SU-DHL-6 (cell line): ENCODE results near the gene SOX6.

ENCODE experiments used
- H2AFZ ChIP-seq: fragments of 200-600 bp; sonication (generic); 2 replicates; pipeline ENCODE4 v1.6.1; 2014; ENCODE audit warnings: low read depth, mild to moderate bottlenecking, moderate library complexity, mixed read lengths, antibody characterized with exemption, low read length; ENCODE audit not compliant: severe bottlenecking
- H3F3A ChIP-seq: fragments of 200-600 bp; shearing (Covaris generic); 2 replicates; pipeline ENCODE4 v1.6.0; 2016; ENCODE audit warnings: antibody characterized with exemption, mild to moderate bottlenecking; ENCODE audit not compliant: insufficient read depth
- H3K27ac ChIP-seq: fragments of 200-600 bp; sonication (generic); 2 replicates; pipeline ENCODE4 v1.5.1; 2016; ENCODE audit warnings: low read depth, mild to moderate bottlenecking, low read length, moderate library complexity, mixed read lengths
- H3K27me3 ChIP-seq: fragments of 200-600 bp; sonication (generic), shearing (Covaris generic); 2 replicates; pipeline ENCODE4 v1.6.0; 2014; ENCODE audit warnings: mild to moderate bottlenecking, low read length
- H3K36me3 ChIP-seq: fragments of 200-600 bp; sonication (generic); 2 replicates; pipeline ENCODE4 v1.6.1; 2014; ENCODE audit warnings: mild to moderate bottlenecking, low read length, mixed read lengths
- H3K4me2 ChIP-seq: fragments of 300-600, 200-600 bp; shearing (Covaris generic), sonication (generic); 2 replicates; pipeline ENCODE4 v1.6.0; 2014; ENCODE audit warnings: low read length, low read depth, mild to moderate bottlenecking; ENCODE audit not compliant: poor library complexity, severe bottlenecking
- H3K4me3 ChIP-seq: fragments of 200-600 bp; sonication (generic); 2 replicates; pipeline ENCODE4 v1.5.1; 2014; ENCODE audit warnings: antibody characterized with exemption, low read length, mild to moderate bottlenecking, mixed read lengths; ENCODE audit not compliant: insufficient read depth, poor library complexity, severe bottlenecking
- H3K79me2 ChIP-seq: fragments of 200-600 bp; sonication (generic); 2 replicates; pipeline ENCODE4 v1.6.1; 2014; ENCODE audit warnings: mild to moderate bottlenecking, low read length, moderate library complexity; ENCODE audit not compliant: insufficient read depth
- H3K9ac ChIP-seq: fragments of 200-600 bp; sonication (generic); 2 replicates; pipeline ENCODE4 v1.7.0; 2014; ENCODE audit warnings: mild to moderate bottlenecking, low read length
- H3K9me2 ChIP-seq: fragments of 200-600 bp; sonication (generic); replicated peaks from 2 replicates; pipeline ENCODE4 v1.6.1; 2014; ENCODE audit warnings: low read length; ENCODE audit not compliant: insufficient read depth
- H3K9me3 ChIP-seq: fragments of 200-600 bp; sonication (generic); 2 replicates; pipeline ENCODE4 v1.6.1; 2014; ENCODE audit warnings: low read length, mixed read lengths; ENCODE audit not compliant: insufficient read depth
- H4K20me1 ChIP-seq: fragments of 200-600 bp; sonication (generic); 2 replicates; pipeline ENCODE4 v1.6.1; 2014; ENCODE audit warnings: low read depth, mild to moderate bottlenecking, antibody characterized with exemption, low read length, moderate library complexity, mixed read lengths
- CTCF ChIP-seq: fragments of 200-600 bp; sonication (generic); IDR thresholded peaks from one replicate; pipeline ENCODE4 v1.5.1; 2017; ENCODE audit warnings: antibody characterized with exemption, mild to moderate bottlenecking, low read length, moderate library complexity; ENCODE audit not compliant: insufficient read depth, poor library complexity, severe bottlenecking
- EZH2phosphoT487 ChIP-seq: fragments of 200-600 bp; sonication (generic), shearing (Covaris generic); conservative IDR thresholded peaks from 2 replicates; pipeline ENCODE4 v1.6.1; 2018; ENCODE audit warnings: mild to moderate bottlenecking, antibody characterized with exemption, low read length, moderate library complexity, mixed read lengths

The SOX6 gene

GRCh38 chr11:16321148-16321547 is 35.2 kb downstream of the SOX6 start:
- no peak for TF ChIP-seq EZH2phosphoT487
- no peak for TF ChIP-seq CTCF
- no peak overlapping the region for H3K9ac ChIP-seq

DNA sequence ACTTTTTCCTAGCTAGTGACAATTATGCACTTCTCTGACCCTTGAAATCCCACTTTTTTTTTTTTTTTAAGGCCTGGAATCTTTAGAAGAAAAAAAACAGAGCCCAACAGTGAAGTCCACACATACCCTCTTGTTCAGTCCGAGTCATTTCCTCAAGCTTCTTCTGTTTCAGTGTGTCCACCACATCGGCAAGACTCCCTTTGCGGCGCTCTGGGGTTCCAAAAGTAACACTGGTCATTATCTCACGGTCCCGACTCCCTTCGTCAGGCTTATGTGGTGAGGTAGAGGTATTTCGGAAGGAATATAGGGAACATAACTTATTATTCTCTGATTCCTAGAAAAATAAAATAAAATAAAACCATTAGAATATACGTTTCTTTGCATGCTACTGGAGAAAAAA is 38.0 kb downstream of the SOX6 start:
- H3K27ac ChIP-seq: no peak overlapping the region
- no peak overlapping the region for H3K9ac ChIP-seq
- no peaks in the 10 kb centered on the region for H3F3A ChIP-seq
- H3K36me3 ChIP-seq: no peaks in the 10 kb centered on the region
- H3K9me2 ChIP-seq: no peaks in the 10 kb centered on the region
- H3K79me2 ChIP-seq: no peaks in the 10 kb centered on the region
- H3K9me3 ChIP-seq: no peaks in the 10 kb centered on the region
- H3K4me2 ChIP-seq: no peak overlapping the region
- no peak overlapping the region for H3K4me3 ChIP-seq
- H2AFZ ChIP-seq: no peak overlapping the region
- H4K20me1 ChIP-seq: no peaks in the 10 kb centered on the region
- TF ChIP-seq CTCF: no peak
- TF ChIP-seq EZH2phosphoT487: no peak
- H3K27me3 ChIP-seq: no peaks in the 10 kb centered on the region

More at GRCh38 chr11:16321148-16321547, 35.2 kb downstream of the SOX6 start:
- no peaks in the 10 kb centered on the region for H3K36me3 ChIP-seq
- H3K27me3 ChIP-seq: no peaks in the 10 kb centered on the region
- H3K4me3 ChIP-seq: no peak overlapping the region
- H3K9me2 ChIP-seq: no peaks in the 10 kb centered on the region
- no peaks in the 10 kb centered on the region for H3F3A ChIP-seq
- no peak overlapping the region for H2AFZ ChIP-seq
- no peaks in the 10 kb centered on the region for H3K9me3 ChIP-seq
- no peaks in the 10 kb centered on the region for H4K20me1 ChIP-seq
- H3K4me2 ChIP-seq: no peak overlapping the region
- H3K79me2 ChIP-seq: no peaks in the 10 kb centered on the region
- no peak overlapping the region for H3K27ac ChIP-seq

DNA sequence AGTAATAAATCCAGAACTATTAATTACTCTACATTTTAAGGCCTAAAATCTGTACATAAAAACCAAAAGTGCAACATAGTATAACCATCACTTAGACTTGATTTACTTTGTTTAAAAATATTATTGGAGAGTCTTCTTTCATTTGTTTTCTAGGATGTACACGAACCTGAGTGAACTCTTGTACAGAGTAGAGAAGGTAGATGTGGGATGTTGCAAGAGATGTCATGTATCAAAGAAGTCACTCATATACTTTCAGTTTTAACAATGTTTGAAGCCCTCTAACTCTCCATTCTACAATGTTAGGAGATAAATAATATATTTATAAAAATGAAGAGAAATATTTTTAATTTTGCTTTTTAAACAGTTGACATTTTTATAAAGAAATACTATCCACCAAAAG is 38.6 kb downstream of the SOX6 start:
- no peaks in the 10 kb centered on the region for H3K27me3 ChIP-seq
- H4K20me1 ChIP-seq: no peaks in the 10 kb centered on the region
- TF ChIP-seq EZH2phosphoT487 (no peak), CTCF (no peak)
- H3K36me3 ChIP-seq: no peaks in the 10 kb centered on the region
- no peaks in the 10 kb centered on the region for H3F3A ChIP-seq
- no peak overlapping the region for H3K4me2 ChIP-seq
- no peak overlapping the region for H2AFZ ChIP-seq
- H3K9ac ChIP-seq: no peak overlapping the region
- H3K9me3 ChIP-seq: no peaks in the 10 kb centered on the region
- no peaks in the 10 kb centered on the region for H3K79me2 ChIP-seq
- no peaks in the 10 kb centered on the region for H3K9me2 ChIP-seq
- H3K4me3 ChIP-seq: no peak overlapping the region
- no peak overlapping the region for H3K27ac ChIP-seq

DNA sequence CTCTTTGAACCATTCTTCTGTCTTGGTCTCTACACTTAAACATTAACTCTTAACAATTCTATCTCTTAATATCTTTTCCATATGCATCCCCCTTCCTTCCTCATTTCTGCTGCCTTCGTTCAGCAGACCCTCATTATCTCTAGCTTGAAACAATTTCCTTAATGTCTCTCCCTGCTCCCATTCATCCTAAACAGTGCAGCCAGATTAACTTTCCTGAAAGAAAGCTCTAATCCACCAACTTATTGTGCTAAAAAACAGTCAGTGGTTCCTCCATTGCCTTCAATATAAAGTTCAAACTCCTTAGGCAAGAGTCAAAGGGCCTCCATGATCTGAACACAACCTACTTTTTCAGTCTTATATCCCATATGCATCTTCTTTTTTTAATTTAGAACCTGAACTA is 42.5 kb downstream of the SOX6 start:
- H3K9me2 ChIP-seq: no peaks in the 10 kb centered on the region

More for the DNA sequence above, 42.5 kb downstream of the SOX6 start:
- Histone ChIP-seq H3K9me3 (no peaks in the 10 kb centered on the region), H3K9ac (no peak overlapping the region), H3K27ac (no peak overlapping the region), H4K20me1 (no peaks in the 10 kb centered on the region), H3K4me2 (no peak overlapping the region), H3K27me3 (no peaks in the 10 kb centered on the region), H3K36me3 (no peaks in the 10 kb centered on the region), H3K79me2 (no peaks in the 10 kb centered on the region), H2AFZ (no peak overlapping the region), H3F3A (no peaks in the 10 kb centered on the region), H3K4me3 (no peak overlapping the region)
- TF ChIP-seq CTCF (no peak), EZH2phosphoT487 (no peak)
